BLaER1 (cell line): ENCODE data around the gene DENND6B.

Source experiments
- H3K27ac ChIP-seq: shearing (Covaris generic); formaldehyde crosslinking; 2 replicates; pipeline ENCODE4 v1.8.1; 2022
- H3K27me3 ChIP-seq: shearing (Covaris generic); formaldehyde crosslinking; 2 replicates; pipeline ENCODE4 v1.8.1; 2022
- H3K36me3 ChIP-seq: shearing (Covaris generic); formaldehyde crosslinking; 2 replicates; pipeline ENCODE4 v1.8.1; 2022
- H3K4me1 ChIP-seq: shearing (Covaris generic); formaldehyde crosslinking; 2 replicates; pipeline ENCODE4 v1.8.1; 2022
- H3K4me2 ChIP-seq: shearing (Covaris generic); formaldehyde crosslinking; 2 replicates; pipeline ENCODE4 v1.8.1; 2022
- H3K4me3 ChIP-seq: shearing (Covaris generic); formaldehyde crosslinking; 2 replicates; pipeline ENCODE4 v1.8.1; 2022
- H3K9ac ChIP-seq: shearing (Covaris generic); formaldehyde crosslinking; 2 replicates; pipeline ENCODE4 v1.8.1; 2022
- H3K9me3 ChIP-seq: shearing (Covaris generic); formaldehyde crosslinking; 2 replicates; pipeline ENCODE4 v1.8.1; 2022
- H4K20me1 ChIP-seq: shearing (Covaris generic); formaldehyde crosslinking; 2 replicates; pipeline ENCODE4 v1.8.1; 2022
- Cebpa-rat ChIP-seq: shearing (Covaris generic); IDR thresholded peaks from 2 replicates; pipeline ENCODE4 v1.8.1; 2022

DENND6B gene

DNA sequence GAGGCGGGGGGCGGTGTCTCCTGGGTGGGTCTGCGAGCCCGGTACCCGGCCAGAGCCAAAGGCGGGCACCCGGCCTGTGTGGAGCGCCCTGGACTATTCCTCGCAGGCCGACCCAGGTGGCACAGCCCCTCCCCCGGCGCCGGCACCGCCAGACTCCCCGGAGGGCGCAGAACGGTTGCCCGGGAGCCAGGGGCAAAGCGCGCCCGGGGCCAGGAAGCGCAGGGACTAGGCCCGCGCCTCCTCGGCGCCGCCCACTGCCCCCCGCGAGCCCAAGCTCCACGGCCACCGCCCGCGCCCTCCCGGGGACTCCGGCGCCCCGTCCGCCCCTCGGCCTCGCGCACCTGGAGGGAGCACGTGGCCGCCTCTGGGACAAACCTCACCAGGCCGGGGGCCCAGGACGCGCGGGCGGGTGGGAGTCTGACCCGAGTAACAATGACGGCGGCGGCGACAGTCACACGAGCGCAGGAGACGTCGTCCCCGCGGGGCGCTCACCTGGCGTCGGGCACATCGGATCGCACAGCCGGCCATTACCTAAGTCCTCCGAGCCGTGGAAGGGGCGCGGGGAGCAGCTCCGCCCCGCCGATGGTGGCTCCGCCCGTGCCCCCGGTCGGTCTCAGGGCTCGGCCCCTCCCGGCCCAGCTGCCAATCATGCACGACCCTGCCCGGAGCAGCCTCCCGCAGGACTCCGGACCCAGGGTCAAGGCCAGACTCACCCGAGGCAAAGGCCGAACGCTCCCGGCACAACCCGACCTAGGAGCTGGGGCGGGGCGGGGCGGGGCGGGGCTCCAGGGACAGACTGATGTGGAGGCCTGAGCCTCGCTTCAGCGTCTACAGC lies 26.8 kb downstream of the DENND6B start:
- Histone ChIP-seq H3K9ac (peak overlapping the region; percentile 99), H3K4me1 (peaks cover 98% of the 10 kb centered on the region), H3K27me3 (no peaks in the 10 kb centered on the region), H4K20me1 (peaks cover 100% of the 10 kb centered on the region), H3K4me3 (peak overlapping the region; percentile 66), H3K36me3 (0 out of 2 replicates have a peak, but pooled peaks cover 6% of the 10 kb centered on the region), H3K9me3 (no peaks in the 10 kb centered on the region), H3K27ac (peak overlapping the region; percentile 98), H3K4me2 (peak overlapping the region; percentile 100)
- no peak for TF ChIP-seq Cebpa-rat

DNA sequence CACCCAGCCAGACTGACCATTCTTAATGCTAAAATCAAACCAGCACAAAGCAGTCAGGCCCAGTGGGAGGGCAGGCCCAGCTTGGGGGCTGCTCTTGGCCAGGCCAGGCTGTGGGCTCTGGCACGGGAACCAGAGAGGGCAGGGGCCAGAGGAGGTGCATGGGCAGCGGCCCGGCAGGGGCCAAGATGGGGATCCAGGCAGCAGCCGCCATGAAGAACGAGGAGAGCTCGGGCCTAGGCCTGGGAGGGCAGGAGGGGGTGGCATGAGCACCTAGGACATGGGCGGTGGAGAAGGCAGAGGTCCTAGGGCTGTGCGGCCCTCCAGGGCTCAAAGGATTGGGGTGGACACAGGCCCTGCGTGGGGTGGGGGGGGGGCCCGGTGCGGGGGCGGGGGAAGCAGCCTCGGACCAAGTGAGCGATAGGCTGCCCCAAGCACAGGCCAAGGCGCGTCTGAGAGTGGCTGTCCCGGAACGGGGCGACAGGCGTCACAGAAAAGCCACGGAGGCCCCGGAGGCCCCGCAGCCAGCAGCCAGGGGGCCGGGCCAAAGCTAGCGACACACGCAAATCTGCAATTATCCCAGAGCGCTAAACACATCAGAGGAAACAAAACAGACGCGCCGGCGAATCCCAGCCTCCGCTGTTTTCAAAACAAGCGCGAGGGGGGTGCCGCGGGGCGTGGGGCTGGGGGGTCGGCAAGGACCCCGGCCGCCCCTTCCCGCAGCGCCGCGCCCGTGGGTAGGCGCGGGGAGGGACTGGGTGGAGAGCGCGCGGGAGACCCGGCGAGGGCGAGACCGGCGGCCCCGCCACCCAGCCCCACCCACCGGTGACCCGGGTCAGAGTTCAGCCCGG lies 27.7 kb downstream of the DENND6B start:
- Histone ChIP-seq H3K4me3 (peak overlapping the region; percentile 66), H3K4me1 (peaks cover 99% of the 10 kb centered on the region), H3K27ac (peak overlapping the region; percentile 98), H4K20me1 (peaks cover 100% of the 10 kb centered on the region), H3K27me3 (no peaks in the 10 kb centered on the region), H3K36me3 (0 out of 2 replicates have a peak, but pooled peaks cover 6% of the 10 kb centered on the region), H3K4me2 (peak overlapping the region; percentile 100), H3K9me3 (no peaks in the 10 kb centered on the region), H3K9ac (peak overlapping the region; percentile 99)
- no peak for TF ChIP-seq Cebpa-rat

DNA sequence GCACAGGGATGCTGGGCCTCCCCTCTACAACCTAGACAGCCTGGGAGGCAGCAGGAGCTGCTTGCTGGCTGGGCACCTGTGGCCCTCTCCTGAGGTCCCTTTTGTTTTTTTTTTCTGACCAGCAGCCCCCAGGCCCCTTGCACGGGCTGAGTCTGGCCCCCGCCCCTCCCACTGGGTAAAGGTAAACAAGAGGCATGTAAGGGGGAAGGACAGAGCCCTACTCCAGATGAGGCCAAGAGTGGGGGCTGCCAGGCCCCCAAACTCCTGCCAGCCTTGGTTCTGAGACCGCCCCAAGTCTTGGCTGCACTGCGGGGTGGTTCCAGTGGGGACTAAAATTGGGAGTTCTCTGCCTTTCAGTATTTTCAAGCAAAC lies 28.6 kb downstream of the DENND6B start:
- 0 out of 2 replicates have a peak, but pooled peaks cover 6% of the 10 kb centered on the region for H3K36me3 ChIP-seq
- H3K27ac ChIP-seq: 0 out of 2 replicates have a peak overlapping the region, but pooled peaks have one; percentile 18
- H3K9ac ChIP-seq: peak overlapping the region; percentile 2; the same call in 1 of the 2 replicates
- TF ChIP-seq Cebpa-rat: no peak
- no peaks in the 10 kb centered on the region for H3K27me3 ChIP-seq
- peaks cover 99% of the 10 kb centered on the region for H3K4me1 ChIP-seq
- H4K20me1 ChIP-seq: peaks cover 100% of the 10 kb centered on the region
- H3K4me2 ChIP-seq: peak overlapping the region; percentile 100
- no peaks in the 10 kb centered on the region for H3K9me3 ChIP-seq
- H3K4me3 ChIP-seq: no peak overlapping the region

DNA sequence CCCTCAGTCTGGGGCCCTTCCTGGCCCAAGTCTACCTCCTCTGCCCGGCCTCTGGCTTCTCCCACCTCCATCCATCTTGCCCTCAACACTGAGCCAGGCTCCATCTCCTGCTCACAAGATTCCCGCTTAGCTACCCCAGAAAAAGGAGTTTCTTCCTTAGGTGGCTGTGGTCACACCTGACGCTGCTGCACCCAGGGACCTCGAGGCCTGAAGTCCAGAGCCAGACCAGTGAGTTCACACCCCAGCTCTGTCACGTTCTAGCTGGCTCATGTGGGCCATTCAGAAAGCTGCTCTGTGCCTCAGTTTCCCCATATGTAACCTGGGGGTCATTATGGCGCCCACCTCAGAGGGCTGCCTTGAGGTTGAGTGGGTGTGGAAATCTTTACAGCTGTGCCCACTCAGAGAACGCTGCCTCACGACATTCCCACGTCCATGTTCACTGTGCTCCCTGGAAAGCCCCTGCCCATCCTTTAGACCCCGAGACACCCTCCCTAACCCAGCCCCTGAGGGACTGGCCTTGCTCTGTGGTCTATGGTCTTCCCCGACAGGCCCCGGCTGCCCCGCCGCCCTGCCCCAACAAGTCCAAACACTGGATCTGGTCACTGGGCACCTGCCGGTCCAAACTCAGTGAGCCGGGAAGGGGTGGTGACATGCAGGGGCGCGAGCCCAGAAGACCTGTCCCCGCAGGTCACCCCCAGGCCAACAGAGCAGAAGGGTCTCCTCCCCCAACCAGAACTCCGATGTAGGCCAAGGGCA lies 29.1 kb downstream of the DENND6B start:
- peaks cover 99% of the 10 kb centered on the region for H3K4me1 ChIP-seq
- H3K9me3 ChIP-seq: no peaks in the 10 kb centered on the region
- TF ChIP-seq Cebpa-rat: no peak
- H3K9ac ChIP-seq: peak overlapping the region; percentile 34; the same call in 1 of the 2 replicates
- H3K27ac ChIP-seq: 0 out of 2 replicates have a peak overlapping the region, but pooled peaks have one; percentile 49
- peak overlapping the region; percentile 100 for H3K4me2 ChIP-seq
- 0 out of 2 replicates have a peak, but pooled peaks cover 6% of the 10 kb centered on the region for H3K36me3 ChIP-seq
- no peak overlapping the region for H3K4me3 ChIP-seq
- no peaks in the 10 kb centered on the region for H3K27me3 ChIP-seq
- peaks cover 100% of the 10 kb centered on the region for H4K20me1 ChIP-seq

DNA sequence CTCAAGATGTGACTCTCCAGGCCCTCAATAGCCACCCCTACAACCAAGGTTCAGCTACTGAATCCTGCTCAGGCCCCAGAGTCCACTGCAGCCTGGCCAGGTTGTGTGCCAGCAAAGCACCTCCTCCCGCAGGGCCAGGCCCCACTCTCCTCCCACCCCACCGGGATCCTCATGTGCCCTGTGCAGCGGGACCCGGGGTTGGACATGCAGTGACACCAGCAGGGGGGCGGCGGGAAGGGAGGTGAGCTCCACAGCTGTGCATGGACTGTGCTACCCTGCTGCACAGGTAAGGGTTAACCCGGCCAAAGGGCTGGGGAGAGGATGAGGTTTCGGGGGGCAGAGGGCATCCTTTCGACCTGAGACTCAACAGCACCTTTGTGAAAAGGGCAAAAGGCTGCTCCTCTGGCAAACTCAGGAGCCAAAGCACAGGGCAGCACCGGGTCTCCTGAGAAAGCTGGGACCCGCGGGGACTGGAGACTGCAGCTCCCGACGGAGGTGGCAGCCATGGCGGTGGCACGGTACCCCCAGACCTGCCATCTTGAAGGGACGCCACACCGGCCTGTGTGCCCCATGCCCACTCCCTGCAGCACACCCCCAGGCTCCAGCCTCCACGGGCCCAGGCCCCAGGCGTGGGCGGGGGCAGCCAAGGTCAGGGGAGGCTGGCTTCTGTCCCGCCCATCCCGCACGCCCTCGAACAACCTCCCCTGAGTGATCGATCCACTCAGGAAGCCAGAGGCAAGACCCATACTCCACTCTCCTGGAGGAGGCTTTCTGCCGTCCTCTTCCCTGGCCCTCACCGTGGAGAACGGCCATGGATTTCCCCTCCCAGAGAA lies 29.9 kb downstream of the DENND6B start:
- Histone ChIP-seq H3K9ac (peak overlapping the region; percentile 34; the same call in 1 of the 2 replicates), H4K20me1 (peaks cover 100% of the 10 kb centered on the region), H3K36me3 (0 out of 2 replicates have a peak, but pooled peaks cover 6% of the 10 kb centered on the region), H3K27me3 (no peaks in the 10 kb centered on the region), H3K4me1 (peaks cover 99% of the 10 kb centered on the region), H3K9me3 (no peaks in the 10 kb centered on the region), H3K27ac (peak overlapping the region; percentile 49; the same call in 1 of the 2 replicates), H3K4me2 (peak overlapping the region; percentile 100), H3K4me3 (peak overlapping the region; percentile 41; the same call in 1 of the 2 replicates)
- TF ChIP-seq Cebpa-rat: no peak

DNA sequence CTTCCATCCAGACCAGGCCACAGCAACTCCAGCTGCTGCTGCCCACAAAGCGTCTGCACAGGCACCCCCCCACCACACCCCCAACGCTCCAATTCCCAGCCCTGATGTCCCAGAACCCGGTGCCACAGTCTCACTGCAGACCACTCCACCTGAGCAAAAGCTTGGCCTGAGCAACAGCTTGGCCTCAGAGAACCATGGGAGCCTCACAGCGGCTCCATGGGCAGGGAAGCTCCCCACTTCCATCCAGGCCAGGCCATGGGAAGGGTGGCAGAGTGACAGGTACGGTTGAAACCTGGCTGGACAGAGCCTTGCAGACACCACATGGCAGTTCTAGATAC lies 32.5 kb downstream of the DENND6B start:
- H4K20me1 ChIP-seq: peaks cover 100% of the 10 kb centered on the region
- no peaks in the 10 kb centered on the region for H3K9me3 ChIP-seq
- H3K4me1 ChIP-seq: peaks cover 99% of the 10 kb centered on the region
- peak overlapping the region; percentile 58 for H3K4me3 ChIP-seq
- TF ChIP-seq Cebpa-rat: no peak
- peak overlapping the region; percentile 100 for H3K4me2 ChIP-seq
- peak overlapping the region; percentile 73 for H3K27ac ChIP-seq
- H3K36me3 ChIP-seq: peaks cover 32% of the 10 kb centered on the region
- peak overlapping the region; percentile 75 for H3K9ac ChIP-seq
- H3K27me3 ChIP-seq: no peaks in the 10 kb centered on the region

DNA sequence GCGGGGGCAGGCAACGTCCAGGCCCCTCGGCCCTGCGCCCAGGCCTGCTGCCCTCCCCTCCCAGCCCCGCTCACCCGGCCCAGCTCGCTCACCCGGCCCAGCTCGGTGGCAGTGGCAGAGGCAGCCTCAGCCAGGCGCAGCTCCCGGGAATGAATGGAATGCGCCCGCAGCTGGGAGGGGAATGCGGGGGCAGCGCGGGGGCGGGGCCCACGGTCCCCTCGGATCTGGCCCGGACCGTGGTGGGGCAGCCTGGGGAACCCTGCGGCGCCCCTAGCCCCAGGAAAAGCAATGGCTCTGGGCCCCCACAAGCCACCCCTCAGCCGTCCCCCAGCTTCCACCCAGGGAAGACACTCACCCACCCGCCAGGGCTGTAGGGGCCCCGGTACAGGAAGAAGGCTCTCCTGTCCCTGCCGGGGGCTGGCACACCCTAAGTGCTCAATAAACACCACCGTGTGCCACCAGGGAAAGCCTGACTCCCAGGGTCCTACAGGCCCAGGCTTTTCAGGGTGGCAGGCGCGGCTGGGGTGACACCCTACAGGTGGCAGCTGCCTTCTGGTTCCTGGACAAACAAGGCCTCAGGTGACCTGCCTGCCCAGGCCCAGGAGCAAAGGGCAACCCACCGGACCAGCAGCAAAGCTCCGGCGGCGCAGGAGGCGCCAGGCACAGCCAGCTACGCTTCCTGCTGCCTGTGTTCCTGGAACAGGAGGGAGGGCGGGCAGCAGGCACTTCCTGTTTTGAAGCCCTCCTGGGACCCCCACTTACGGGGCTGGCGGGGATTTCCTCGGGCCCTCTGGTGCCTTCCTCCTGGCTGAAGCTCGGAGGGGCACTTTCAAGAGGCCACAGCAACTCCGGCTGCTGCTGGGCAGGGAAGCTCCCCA lies 33.1 kb downstream of the DENND6B start:
- Histone ChIP-seq H3K9me3 (no peaks in the 10 kb centered on the region), H3K4me1 (peaks cover 99% of the 10 kb centered on the region), H4K20me1 (peaks cover 100% of the 10 kb centered on the region), H3K4me2 (peak overlapping the region; percentile 100), H3K27me3 (no peaks in the 10 kb centered on the region), H3K36me3 (peaks cover 35% of the 10 kb centered on the region), H3K9ac (peak overlapping the region; percentile 75), H3K4me3 (peak overlapping the region; percentile 58), H3K27ac (peak overlapping the region; percentile 73)
- no peak for TF ChIP-seq Cebpa-rat
